COLO668 (cell line): ENCODE results near the gene SLC22A23.

Experiments used
- DNase-seq: peaks from one replicate; lab custom pipeline; 2025; ENCODE audit not compliant: unreplicated experiment; lab: John Stamatoyannopoulos, UW

The SLC22A23 gene

GRCh38 chr6:3273707-3274521 is 182.9 kb downstream of the SLC22A23 start:
- no peak for DNase-seq

- DNase-seq = no peak
Measured at GRCh38 chr6:3272911-3273547, 183.8 kb downstream of the SLC22A23 start.

- no peak for DNase-seq
Measured at GRCh38 chr6:3271756-3272155, 185.1 kb downstream of the SLC22A23 start.

- DNase-seq = no peak
Measured at GRCh38 chr6:3270258-3270657, 186.6 kb downstream of the SLC22A23 start.

- DNase-seq = no peak
Measured at GRCh38 chr6:3269281-3269975, 187.4 kb downstream of the SLC22A23 start.

- DNase-seq = no peak
Measured at GRCh38 chr6:3268680-3269079, 188.2 kb downstream of the SLC22A23 start.

- no peak for DNase-seq
Measured at GRCh38 chr6:3267162-3267561, 189.7 kb downstream of the SLC22A23 start.

GRCh38 chr6:3266170-3266569 is 190.7 kb downstream of the SLC22A23 start:
- no peak for DNase-seq

GRCh38 chr6:3265671-3266070 is 191.2 kb downstream of the SLC22A23 start:
- no peak for DNase-seq

- DNase-seq = no peak
Measured at GRCh38 chr6:3264356-3264755, 192.5 kb downstream of the SLC22A23 start.

- DNase-seq = no peak
Measured at GRCh38 chr6:3263096-3263495, 193.8 kb downstream of the SLC22A23 start.

GRCh38 chr6:3261921-3262320 is 194.9 kb downstream of the SLC22A23 start:
- DNase-seq = no peak

- no peak for DNase-seq
Measured at GRCh38 chr6:3261518-3261820, 195.4 kb downstream of the SLC22A23 start.

GRCh38 chr6:3260772-3261517 is 195.9 kb downstream of the SLC22A23 start:
- peak; percentile 4 for DNase-seq

GRCh38 chr6:3260296-3260695 is 196.6 kb downstream of the SLC22A23 start:
- DNase-seq = no peak

GRCh38 chr6:3259491-3259958 is 197.3 kb downstream of the SLC22A23 start:
- peak; percentile 39 for DNase-seq

GRCh38 chr6:3258720-3259490 is 197.9 kb downstream of the SLC22A23 start, which contains the start of gene PSMG4:
Gene PSMG4 (plus strand): TSS chr6:3258947. CDS start chr6:3259023, 76 bp downstream.
- DNase-seq = peak; percentile 89

- no peak for DNase-seq
Measured at GRCh38 chr6:3258201-3258600, 198.6 kb downstream of the SLC22A23 start.

GRCh38 chr6:3253597-3253961 is 203.3 kb downstream of the SLC22A23 start:
- no peak for DNase-seq

GRCh38 chr6:3252861-3253596 is 203.8 kb downstream of the SLC22A23 start:
- DNase-seq = no peak
